T-helper 17 cell (primary cell): ENCODE measurements around the gene NDUFAF3. TPM values are rescaled to one million over a fixed set of nuclear protein-coding genes. Genes with fewer than 3 reads are reported as not detected.

Experiments used
- ATAC-seq: fragments of 150-1000 bp; cut with Tn5 transposase; 2 replicates; pipeline ENCODE4 v1.10.0; 2021; ENCODE audit warnings: mild to moderate bottlenecking, moderate library complexity
- DNase-seq, 3 donors: peaks; one replicate each; pipeline versions ENCODE4 v3.0.0 to v3.0.0-alpha.2; 2020 to 2021
- H3K9me3 ChIP-seq: one replicate; pipeline ENCODE4 v1.7.0; 2013; ENCODE audit warnings: low read length, mild to moderate bottlenecking; ENCODE audit not compliant: control insufficient read depth, poor library complexity, severe bottlenecking
- H3K27ac Mint-ChIP-seq: one replicate; pipeline ENCODE4 v1.8.0; 2022; ENCODE audit warnings: mild to moderate bottlenecking, moderate library complexity, mixed read lengths
- H3K27me3 Mint-ChIP-seq: one replicate; pipeline ENCODE4 v1.8.0; 2022; ENCODE audit warnings: mixed read lengths
- H3K36me3 Mint-ChIP-seq: one replicate; pipeline ENCODE4 v1.8.0; 2022; ENCODE audit warnings: low read depth, mixed read lengths
- H3K4me1 Mint-ChIP-seq: one replicate; pipeline ENCODE4 v1.8.0; 2022; ENCODE audit warnings: mild to moderate bottlenecking, mixed read lengths
- H3K4me3 Mint-ChIP-seq: one replicate; pipeline ENCODE4 v1.8.0; 2022; ENCODE audit warnings: mild to moderate bottlenecking, moderate library complexity, mixed read lengths
- total RNA-seq, 4 donors: library from RNA in 2 of 4; stranded (reverse) in 2 of 4; gene quantifications; one replicate each; pipeline ENCODE4 v1.2.3 and lab custom pipeline; 2022 to 2026

The NDUFAF3 gene
- total RNA-seq, 2 donors from 2014 or later, result 61.3 to 62.9 TPM

DNA sequence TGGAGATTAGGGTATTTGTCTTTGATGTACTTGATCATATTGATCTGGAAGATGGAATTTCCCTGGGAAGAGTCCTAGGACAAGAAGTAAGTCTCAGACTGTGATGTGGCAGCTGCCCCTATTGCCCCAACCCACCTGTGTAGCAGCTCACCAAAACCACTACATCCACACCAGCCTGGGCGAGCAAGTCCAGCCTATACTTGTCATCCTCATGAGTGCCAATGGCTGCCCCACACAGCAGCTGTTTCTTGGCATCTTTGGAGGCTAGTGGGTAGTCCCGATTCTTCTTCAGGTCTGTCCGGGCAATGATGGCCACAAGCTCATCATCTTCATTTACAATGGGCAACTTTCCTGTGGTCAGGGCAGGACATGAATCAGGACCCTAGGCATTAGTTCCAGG lies 4.6 kb downstream of the NDUFAF3 start:
- peaks cover 32% of the 10 kb centered on the region for H3K4me1 Mint-ChIP-seq
- no peak for DNase-seq

DNA sequence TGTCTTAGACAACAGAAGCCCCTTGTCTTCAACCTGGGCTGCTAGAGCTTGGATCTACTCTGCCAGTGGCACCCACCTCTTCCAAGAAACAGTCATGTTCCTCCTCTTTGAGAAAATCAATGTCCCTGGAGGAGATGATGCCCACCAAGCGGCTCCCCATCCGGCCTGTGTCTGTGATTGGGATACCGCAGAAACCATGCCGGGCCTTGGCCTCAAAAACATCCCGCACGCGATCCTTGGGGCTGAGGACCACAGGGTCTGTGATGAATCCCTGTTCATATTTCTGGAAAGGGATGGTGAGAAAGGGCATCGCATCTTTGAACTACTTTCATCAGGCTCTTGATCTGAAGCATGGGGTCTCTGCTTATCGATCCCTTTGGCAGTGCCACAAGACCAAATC lies 5.7 kb downstream of the NDUFAF3 start:
- no peak for DNase-seq
- Mint-ChIP-seq H3K4me1 (peaks cover 30% of the 10 kb centered on the region), H3K27ac (peak overlapping the region; percentile 99), H3K36me3 (peaks cover 9% of the 10 kb centered on the region), H3K4me3 (no peak overlapping the region), H3K27me3 (no peaks in the 10 kb centered on the region)
- no peak for ATAC-seq
- H3K9me3 ChIP-seq, result no peaks in the 10 kb centered on the region

More for the DNA sequence above, 4.6 kb downstream of the NDUFAF3 start:
- no peaks in the 10 kb centered on the region for H3K9me3 ChIP-seq
- peak overlapping the region; percentile 99 for H3K27ac Mint-ChIP-seq
- H3K27me3 Mint-ChIP-seq, result no peaks in the 10 kb centered on the region
- H3K36me3 Mint-ChIP-seq, result peaks cover 5% of the 10 kb centered on the region
- H3K4me3 Mint-ChIP-seq, result no peak overlapping the region
- no peak for ATAC-seq

DNA sequence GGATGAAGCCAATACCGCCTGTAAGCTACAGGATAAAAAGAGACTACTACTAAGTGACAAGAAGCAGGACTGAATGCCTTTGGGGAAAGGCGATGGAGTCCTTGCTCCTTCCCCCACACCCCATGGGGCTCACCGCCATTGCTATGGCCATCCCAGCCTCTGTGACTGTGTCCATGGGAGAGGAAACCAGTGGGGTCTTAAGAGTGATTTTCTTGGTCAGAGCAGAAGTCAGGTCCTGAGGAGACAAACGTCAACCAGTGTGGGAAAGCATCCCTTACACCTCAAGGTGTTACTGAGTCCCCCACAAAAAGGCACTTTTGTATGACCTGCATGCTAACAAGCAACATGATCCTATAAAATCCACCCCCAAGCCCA lies 6.4 kb downstream of the NDUFAF3 start:
- Mint-ChIP-seq H3K4me1 (peaks cover 26% of the 10 kb centered on the region), H3K27ac (peak overlapping the region; percentile 99), H3K36me3 (peaks cover 9% of the 10 kb centered on the region), H3K27me3 (no peaks in the 10 kb centered on the region), H3K4me3 (peak overlapping the region; percentile 97)
- no peaks in the 10 kb centered on the region for H3K9me3 ChIP-seq
- ATAC-seq (no peak), DNase-seq (no peak)

DNA sequence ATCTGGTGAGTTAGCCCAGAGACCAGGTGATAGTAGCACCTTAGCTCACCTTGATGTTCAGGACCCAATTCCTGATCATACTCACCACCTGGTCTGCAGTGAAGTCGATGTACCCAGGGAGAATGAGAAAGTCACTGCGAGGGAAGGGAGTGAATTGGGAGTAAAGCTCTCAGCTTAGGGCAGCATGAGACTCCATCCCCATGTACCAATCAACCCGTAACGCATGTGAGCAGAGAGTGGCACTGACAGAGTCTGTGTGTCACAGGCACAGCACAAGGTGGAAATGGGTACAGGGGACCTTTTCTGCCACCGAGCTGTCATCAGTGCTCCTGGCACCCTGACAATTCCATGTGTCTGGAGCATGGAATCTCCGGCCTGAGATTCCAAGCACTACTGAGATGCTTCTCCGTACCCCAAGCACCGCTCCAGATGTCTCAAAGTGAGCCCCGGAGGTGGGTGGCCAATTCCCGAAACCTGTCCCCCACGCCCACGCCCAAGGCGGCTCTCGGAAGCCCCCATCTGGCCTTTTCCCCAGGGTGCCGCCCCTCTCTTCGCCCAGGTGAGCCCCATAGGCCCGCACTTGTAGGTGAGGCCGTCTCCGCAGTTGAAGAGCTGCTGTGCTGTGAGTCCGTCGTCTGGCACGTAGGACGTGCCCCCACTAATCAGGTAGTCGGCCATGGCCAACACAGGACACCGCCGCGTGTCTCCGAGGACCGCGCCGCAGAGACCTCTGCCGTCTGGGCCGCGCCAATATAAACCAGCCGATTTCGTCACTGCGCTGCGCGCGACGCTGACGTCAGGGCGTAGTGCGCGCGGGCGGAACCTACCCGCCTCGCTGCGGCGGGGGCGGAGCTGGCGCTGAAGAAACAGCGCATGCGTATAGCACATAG lies 7.0 kb downstream of the NDUFAF3 start, which contains the start of gene IMPDH2:
IMPDH2 (minus strand) TSS at position 726 of the 890 bp plus-strand sequence; CDS start at position 678, 48 bp downstream.
- H3K4me3 Mint-ChIP-seq, result peak within 1 kb of the TSS; percentile 97
- peaks cover 26% of the 10 kb centered on the region for H3K4me1 Mint-ChIP-seq
- ATAC-seq, result peak; percentile 95
- no peaks in the 10 kb centered on the region for H3K27me3 Mint-ChIP-seq
- H3K36me3 Mint-ChIP-seq, result peaks cover 9% of the 10 kb centered on the region
- DNase-seq, result peak; percentile 87 to 88 (median 88)
- peak within 1 kb of the TSS; percentile 99 for H3K27ac Mint-ChIP-seq
- no peaks in the 10 kb centered on the region for H3K9me3 ChIP-seq

DNA sequence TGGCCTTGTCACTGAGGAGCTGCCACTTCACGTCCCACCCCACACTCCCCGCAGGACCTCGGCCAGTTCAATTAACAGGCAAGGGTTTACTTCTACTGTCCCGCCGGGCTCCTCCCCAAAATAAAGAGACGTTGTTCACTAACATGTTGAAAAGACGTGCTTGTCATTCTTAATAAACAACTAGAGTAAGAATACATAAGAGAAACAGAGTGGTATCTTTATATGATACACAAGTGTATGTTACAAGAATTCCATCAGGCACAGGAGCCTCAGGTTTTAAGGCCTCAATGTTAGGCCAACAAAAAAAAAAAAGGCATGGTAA lies 7.6 kb downstream of the NDUFAF3 start:
- H3K4me3 Mint-ChIP-seq, result peak overlapping the region; percentile 97
- no peaks in the 10 kb centered on the region for H3K27me3 Mint-ChIP-seq
- peaks cover 9% of the 10 kb centered on the region for H3K36me3 Mint-ChIP-seq
- DNase-seq (no peak), ATAC-seq (peak; percentile 1)
- H3K27ac Mint-ChIP-seq, result peak overlapping the region; percentile 99
- H3K9me3 ChIP-seq, result no peaks in the 10 kb centered on the region
- H3K4me1 Mint-ChIP-seq, result peaks cover 26% of the 10 kb centered on the region

DNA sequence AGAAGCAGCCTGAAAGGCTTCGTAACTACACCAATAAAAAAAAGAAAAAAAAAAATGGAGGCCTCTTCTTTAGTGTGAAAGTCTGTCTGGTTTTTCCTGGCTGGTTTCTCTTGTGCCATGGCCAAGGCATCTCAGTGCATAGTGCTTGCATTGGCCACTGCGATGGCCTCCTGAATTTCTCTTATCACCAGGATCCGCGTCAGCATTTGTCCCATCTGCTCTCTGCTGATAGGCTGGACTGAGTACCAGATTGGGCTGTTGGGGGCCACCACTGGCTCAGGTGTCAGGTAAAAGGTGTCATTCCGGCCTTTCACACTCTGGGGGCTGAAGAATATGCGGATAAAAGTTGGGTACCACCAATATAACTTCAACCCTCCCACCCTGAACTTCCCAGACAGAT lies 8.4 kb downstream of the NDUFAF3 start:
- no peaks in the 10 kb centered on the region for H3K9me3 ChIP-seq
- Mint-ChIP-seq H3K4me3 (no peak overlapping the region), H3K27ac (peak overlapping the region; percentile 99), H3K36me3 (peaks cover 9% of the 10 kb centered on the region), H3K4me1 (peaks cover 26% of the 10 kb centered on the region), H3K27me3 (no peaks in the 10 kb centered on the region)
- ATAC-seq (no peak), DNase-seq (no peak)

DNA sequence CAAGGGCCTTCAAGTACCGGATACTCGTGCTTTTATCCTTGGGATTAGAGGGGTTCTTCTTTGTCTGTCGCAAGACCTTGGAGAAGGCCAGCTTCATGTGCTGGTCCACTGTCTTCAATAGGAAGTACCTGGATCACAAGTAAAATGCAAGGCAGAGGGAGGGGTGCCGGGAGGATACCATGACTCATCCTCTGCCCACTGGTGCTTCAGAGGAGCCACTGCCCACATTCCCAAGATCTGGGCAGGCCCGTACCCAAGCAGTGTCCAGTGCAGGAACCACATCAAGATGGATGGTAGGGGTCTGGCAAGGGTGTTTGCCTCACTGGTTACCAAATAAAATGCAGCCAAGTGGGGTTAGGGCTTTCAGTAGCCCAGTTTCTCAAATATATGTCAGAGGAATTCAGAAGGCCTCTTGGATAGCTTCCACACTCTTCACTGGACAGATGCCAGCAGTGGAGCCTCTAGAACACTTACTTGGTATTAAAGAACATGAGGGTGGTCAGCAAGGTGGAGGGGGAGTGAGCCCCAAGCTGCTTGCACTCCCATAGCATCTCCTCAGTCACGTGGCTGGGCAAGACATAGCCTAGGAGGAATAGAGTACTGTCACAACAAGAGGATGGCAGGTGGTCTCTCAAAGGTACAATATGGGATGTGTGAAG lies 10.9 kb downstream of the NDUFAF3 start:
- peaks cover 11% of the 10 kb centered on the region for H3K36me3 Mint-ChIP-seq
- no peaks in the 10 kb centered on the region for H3K27me3 Mint-ChIP-seq
- DNase-seq (no peak), ATAC-seq (no peak)
- H3K9me3 ChIP-seq, result no peaks in the 10 kb centered on the region
- H3K4me3 Mint-ChIP-seq, result no peak overlapping the region
- peaks cover 19% of the 10 kb centered on the region for H3K4me1 Mint-ChIP-seq
- H3K27ac Mint-ChIP-seq, result no peak overlapping the region

DNA sequence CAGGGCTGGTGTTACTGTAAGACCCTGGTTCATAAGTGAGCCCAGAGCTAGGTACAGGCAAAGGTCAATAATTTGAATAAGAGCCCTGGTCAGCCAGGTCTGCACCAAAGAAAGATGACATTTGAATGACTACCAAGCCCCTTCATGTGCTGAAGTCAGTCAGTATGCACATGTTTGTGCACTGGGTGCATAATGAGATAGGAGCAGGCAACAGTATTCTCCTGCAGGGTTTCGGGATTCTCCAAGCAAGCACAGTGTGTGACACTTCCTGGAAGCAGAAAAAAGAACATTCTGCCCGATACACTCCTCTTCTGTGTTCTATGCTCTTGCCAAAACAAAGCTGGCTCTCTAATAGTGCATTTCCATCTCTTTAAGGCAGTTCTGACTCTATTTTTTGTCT lies 12.7 kb downstream of the NDUFAF3 start:
- H3K9me3 ChIP-seq, result no peaks in the 10 kb centered on the region
- H3K27ac Mint-ChIP-seq, result peak overlapping the region; percentile 19
- H3K4me3 Mint-ChIP-seq, result no peak overlapping the region
- DNase-seq, result no peak
- peaks cover 9% of the 10 kb centered on the region for H3K36me3 Mint-ChIP-seq
- ATAC-seq, result no peak
- peaks cover 5% of the 10 kb centered on the region for H3K4me1 Mint-ChIP-seq
- H3K27me3 Mint-ChIP-seq, result no peaks in the 10 kb centered on the region

DNA sequence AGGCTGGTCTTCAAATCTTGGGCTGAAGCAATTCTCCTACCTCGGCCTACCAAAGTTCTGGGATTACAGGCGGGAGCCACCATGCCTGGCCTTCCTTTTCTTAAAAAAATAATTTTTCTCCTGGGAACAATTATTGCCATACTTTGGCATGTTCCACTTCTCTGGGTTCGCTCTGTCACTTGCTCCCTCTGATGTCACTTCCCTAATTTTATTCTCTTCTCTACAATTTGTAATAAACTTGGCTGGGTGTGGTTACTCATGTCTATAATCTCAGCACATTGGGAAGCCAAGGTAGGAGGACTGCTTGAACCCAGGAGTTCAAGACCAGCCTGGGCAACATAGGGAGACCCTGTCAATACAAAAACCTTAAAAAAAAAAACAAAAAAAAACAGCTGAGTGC lies 13.4 kb downstream of the NDUFAF3 start:
- Mint-ChIP-seq H3K27ac (peak overlapping the region; percentile 19), H3K36me3 (peaks cover 9% of the 10 kb centered on the region)
- ATAC-seq, result no peak

DNA sequence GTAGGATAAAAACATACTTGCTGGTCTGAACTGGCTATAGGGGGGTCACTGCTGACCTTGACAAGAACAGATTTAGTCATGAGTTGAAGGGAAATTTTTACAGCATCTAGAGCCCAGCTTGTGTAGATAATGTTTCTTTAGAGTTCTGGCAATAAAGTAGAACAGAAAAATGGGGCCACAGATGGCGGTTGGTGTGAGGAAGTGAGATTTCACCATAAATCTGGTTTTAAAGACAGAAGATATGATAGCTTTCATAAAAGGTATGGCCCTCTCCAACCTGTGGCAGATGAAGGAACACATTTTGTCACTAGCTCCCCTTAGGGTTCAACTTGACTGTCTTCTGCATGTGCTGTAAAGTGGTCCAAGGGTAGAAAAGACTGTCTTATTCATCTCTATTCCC lies 31.6 kb downstream of the NDUFAF3 start:
- no peak for DNase-seq
- ATAC-seq, result no peak
- H3K9me3 ChIP-seq, result no peaks in the 10 kb centered on the region
- Mint-ChIP-seq H3K27me3 (no peaks in the 10 kb centered on the region), H3K27ac (no peak overlapping the region), H3K36me3 (peaks cover 4% of the 10 kb centered on the region), H3K4me1 (peaks cover 18% of the 10 kb centered on the region), H3K4me3 (no peak overlapping the region)

More for the DNA sequence above, 13.4 kb downstream of the NDUFAF3 start:
- DNase-seq, result no peak
- Mint-ChIP-seq H3K4me3 (no peak overlapping the region), H3K4me1 (peaks cover 4% of the 10 kb centered on the region), H3K27me3 (no peaks in the 10 kb centered on the region)
- no peaks in the 10 kb centered on the region for H3K9me3 ChIP-seq

DNA sequence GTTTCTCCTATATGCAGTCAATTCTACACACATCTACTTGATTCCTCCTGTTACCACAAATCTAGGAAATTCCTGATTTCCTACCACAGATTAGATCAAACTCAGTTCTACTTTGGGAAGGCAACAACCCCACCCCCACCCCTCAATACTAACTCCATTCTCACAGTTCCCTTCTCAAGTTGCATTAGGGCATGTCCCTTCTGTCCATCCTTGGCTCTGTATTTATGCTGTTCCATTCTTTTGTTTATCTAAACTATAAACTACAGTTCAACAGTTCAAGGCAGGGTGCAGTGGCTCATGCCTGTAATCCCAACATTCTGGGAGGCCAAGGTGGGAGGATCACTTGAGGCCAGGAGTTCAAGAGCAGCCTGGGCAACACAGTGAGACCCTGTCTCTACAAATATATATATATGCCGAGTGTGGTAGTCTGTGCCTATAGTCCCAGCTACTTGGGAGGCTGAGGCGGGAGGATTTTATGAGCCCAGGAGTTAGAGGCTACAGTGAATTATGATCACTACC lies 32.5 kb downstream of the NDUFAF3 start:
- H3K27ac Mint-ChIP-seq, result no peak overlapping the region
- no peaks in the 10 kb centered on the region for H3K9me3 ChIP-seq
- H3K4me3 Mint-ChIP-seq, result no peak overlapping the region
- peaks cover 18% of the 10 kb centered on the region for H3K4me1 Mint-ChIP-seq
- ATAC-seq (no peak), DNase-seq (no peak)
- no peaks in the 10 kb centered on the region for H3K27me3 Mint-ChIP-seq
- peaks cover 4% of the 10 kb centered on the region for H3K36me3 Mint-ChIP-seq

DNA sequence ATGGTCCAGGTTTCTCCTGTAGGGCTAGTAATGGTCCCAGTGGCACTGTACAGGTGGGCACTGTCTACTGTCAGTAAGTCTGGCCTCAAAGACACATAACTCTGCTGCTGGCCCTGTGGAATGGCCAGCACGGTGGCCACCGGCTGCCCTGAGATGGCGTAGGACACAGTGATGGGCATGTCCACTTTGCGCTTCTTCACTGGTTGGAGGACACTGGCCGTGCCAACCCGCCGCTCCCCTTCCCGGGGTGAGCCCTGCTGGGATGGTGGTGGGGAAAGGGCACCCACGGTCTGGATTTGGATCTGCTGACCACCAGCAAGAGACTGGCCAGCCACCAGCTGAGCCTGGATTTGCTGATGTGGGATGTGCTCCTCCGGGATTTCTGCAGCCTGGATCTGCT lies 35.3 kb downstream of the NDUFAF3 start:
- Mint-ChIP-seq H3K4me1 (peaks cover 6% of the 10 kb centered on the region), H3K4me3 (no peak overlapping the region), H3K36me3 (peaks cover under 1% of the 10 kb centered on the region), H3K27me3 (no peaks in the 10 kb centered on the region), H3K27ac (no peak overlapping the region)
- ATAC-seq (no peak), DNase-seq (no peak)
- H3K9me3 ChIP-seq, result no peaks in the 10 kb centered on the region

DNA sequence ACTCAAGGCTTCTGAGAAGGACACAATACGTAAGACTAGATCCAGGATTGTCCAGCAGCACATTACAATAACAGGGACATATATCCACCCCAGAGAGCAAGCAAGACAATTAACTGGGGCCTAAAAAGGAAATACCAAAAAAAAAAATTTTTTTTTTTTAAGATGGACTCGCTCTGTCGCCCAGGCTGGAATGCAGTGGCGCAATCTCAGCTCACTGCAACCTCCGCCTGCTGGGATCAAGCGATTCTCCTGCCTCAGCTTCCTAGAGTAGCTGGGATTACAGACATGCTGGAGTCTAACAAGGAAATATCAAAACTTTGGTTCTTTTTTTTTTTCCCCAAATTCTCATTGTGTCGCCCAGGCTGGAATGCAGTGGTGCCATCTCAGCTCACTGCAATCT lies 36.1 kb downstream of the NDUFAF3 start:
- ATAC-seq, result no peak
- H3K27me3 Mint-ChIP-seq, result no peaks in the 10 kb centered on the region
- H3K9me3 ChIP-seq, result no peaks in the 10 kb centered on the region
- no peak overlapping the region for H3K4me3 Mint-ChIP-seq
- no peaks in the 10 kb centered on the region for H3K36me3 Mint-ChIP-seq
- H3K27ac Mint-ChIP-seq, result no peak overlapping the region
- no peak for DNase-seq
- H3K4me1 Mint-ChIP-seq, result peaks cover 3% of the 10 kb centered on the region
